ENCODE data around the gene LITAFD. TPM values are rescaled to one million over a fixed set of nuclear protein-coding genes. Genes with fewer than 3 reads are reported as not detected.
"Not testable (repeated sequence)": the region's sequence is repeated elsewhere in the genome, so short reads cannot be mapped to it uniquely, and the experiment has no call there.

LITAFD gene
- not detected in 2 replicates for total RNA-seq (2014; rRNA removed; shearing (Covaris generic); ENCODE audit: low replicate concordance)

GRCh38 chr16:8882041-8882617, at the start of gene LITAFD:
Gene LITAFD, plus strand, starts transcription at chr16:8882351. Its CDS starts 2,005 bp downstream, at chr16:8884356.
- no peak for DNase-seq (ENCODE audit: low read depth)
- in situ Hi-C loops (cut with HindIII; ENCODE audit: low pct_unique_long_range_greater_than_20kb, low sequenced_read_pairs), result no loop called here

GRCh38 chr16:8832717-8833105, 49.4 kb upstream of the LITAFD start:
- in situ Hi-C loops (cut with HindIII; ENCODE audit: low pct_unique_long_range_greater_than_20kb, low sequenced_read_pairs), result no loop called here
- DNase-seq (ENCODE audit: low read depth), result no peak

GRCh38 chr16:8836797-8837196, 45.4 kb upstream of the LITAFD start:
- in situ Hi-C loops (cut with HindIII; ENCODE audit: low pct_unique_long_range_greater_than_20kb, low sequenced_read_pairs); DNase-seq (ENCODE audit: low read depth): not testable (repeated sequence)

GRCh38 chr16:8837594-8837993, 44.6 kb upstream of the LITAFD start:
- in situ Hi-C loops (cut with HindIII; ENCODE audit: low pct_unique_long_range_greater_than_20kb, low sequenced_read_pairs); DNase-seq (ENCODE audit: low read depth): not testable (repeated sequence)

- in situ Hi-C loops (cut with HindIII; ENCODE audit: low pct_unique_long_range_greater_than_20kb, low sequenced_read_pairs); DNase-seq (ENCODE audit: low read depth): not testable (repeated sequence)
Measured at GRCh38 chr16:8842016-8842415, 40.1 kb upstream of the LITAFD start.

DNA sequence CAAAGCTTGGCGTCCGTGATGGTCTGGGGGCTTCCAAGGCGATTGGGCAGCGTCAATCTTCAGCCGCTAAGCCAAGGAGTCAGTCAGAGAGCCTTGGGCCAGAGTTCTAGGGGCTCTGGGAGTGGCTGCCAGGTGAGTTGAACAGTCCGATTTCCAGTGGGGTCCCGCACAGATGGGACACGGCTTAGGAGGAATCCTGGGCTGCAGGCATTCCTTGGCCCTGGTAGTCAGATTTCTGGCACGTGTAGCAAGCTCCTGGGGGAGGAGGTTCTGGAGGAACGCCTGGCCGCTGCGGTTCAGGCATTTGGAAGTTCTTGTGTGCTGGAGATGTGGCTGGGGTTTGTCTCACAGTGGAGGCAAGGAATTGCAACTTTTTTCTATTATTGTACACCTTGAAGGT, 38.9 kb upstream of the LITAFD start:
- in situ Hi-C loops (cut with HindIII; ENCODE audit: low pct_unique_long_range_greater_than_20kb, low sequenced_read_pairs); DNase-seq (ENCODE audit: low read depth): not testable (repeated sequence)

DNA sequence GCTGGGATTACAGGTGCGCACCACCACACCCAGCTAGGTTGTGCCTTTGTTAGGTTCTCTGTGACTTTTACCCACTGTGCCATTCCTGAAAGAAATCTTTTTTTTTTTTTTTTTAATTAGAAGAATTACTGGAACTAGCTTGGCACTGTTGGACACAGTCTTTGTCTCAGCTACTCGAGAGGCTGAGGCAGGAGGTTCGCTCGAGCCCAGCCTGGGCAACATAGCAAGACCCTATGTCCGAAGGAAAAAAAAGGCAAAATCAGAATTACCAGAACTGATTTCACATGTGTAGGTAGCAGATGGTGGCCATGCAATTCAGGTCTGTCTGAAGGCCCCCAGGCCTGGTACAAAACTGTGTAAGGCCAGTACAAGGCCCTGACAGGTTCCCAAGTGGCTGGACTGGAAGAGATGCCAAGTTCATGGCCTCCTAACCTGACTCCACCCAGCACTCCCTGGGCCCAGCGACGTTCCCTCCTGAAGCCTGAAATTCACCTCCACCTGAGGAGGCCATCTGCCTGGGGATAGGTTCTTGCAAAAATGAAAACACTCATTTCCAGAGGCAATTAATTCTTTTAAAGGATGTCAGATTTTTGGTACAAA, 36.4 kb upstream of the LITAFD start:
- no peak for DNase-seq (ENCODE audit: low read depth)
- in situ Hi-C loops (cut with HindIII; ENCODE audit: low pct_unique_long_range_greater_than_20kb, low sequenced_read_pairs), result no loop called here

GRCh38 chr16:8846401-8846932, 35.7 kb upstream of the LITAFD start:
- no peak for DNase-seq (ENCODE audit: low read depth)
- in situ Hi-C loops (cut with HindIII; ENCODE audit: low pct_unique_long_range_greater_than_20kb, low sequenced_read_pairs), result no loop called here

DNA sequence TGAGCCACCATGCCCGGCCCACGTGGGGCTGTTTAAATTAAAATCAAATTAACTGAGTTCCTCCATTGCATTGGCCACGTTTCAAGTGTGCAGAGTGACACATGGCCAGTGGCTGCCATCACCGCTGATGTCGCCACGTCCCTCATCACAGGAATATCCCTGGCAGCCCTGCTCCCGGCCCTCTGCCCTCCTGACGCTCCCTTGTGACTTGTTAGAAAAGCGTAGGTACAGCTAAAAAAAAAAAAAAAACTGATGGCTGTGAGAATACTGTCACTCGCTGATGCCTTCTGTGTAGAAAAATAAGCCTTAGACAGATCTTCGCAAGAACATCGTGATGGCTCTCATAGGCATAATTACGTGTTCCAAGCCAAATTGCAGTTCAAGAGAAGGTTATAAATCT, 35.0 kb upstream of the LITAFD start:
- in situ Hi-C loops (cut with HindIII; ENCODE audit: low pct_unique_long_range_greater_than_20kb, low sequenced_read_pairs), result no loop called here
- no peak for DNase-seq (ENCODE audit: low read depth)

- in situ Hi-C loops (cut with HindIII; ENCODE audit: low pct_unique_long_range_greater_than_20kb, low sequenced_read_pairs), result no loop called here
- no peak for DNase-seq (ENCODE audit: low read depth)
Measured at GRCh38 chr16:8847623-8848022, 34.5 kb upstream of the LITAFD start.

GRCh38 chr16:8848231-8848938, 33.8 kb upstream of the LITAFD start:
- in situ Hi-C loops (cut with HindIII; ENCODE audit: low pct_unique_long_range_greater_than_20kb, low sequenced_read_pairs), result no loop called here
- no peak for DNase-seq (ENCODE audit: low read depth)

DNA sequence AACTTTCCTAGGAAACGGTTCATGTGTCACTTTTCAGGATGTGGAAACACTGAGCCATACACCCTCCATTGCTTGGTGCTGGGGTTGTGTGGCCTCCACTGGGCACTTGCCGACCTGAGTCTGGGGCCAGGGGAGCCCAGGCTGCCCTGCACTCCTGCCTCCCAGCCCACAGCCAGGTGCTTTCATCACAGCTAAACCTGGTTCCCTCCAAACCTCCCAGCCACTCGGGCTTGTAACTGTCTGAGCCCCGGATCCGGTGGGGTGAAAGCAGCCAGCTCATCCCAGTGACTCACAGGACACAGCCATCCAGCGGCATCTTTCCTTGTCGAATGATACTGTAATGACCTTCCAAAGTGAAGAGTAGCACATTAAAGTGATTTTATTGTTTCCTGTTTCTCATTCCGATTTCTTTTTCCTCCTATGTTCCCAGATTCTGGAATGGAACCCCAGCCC, 33.2 kb upstream of the LITAFD start:
- in situ Hi-C loops (cut with HindIII; ENCODE audit: low pct_unique_long_range_greater_than_20kb, low sequenced_read_pairs), result no loop called here
- DNase-seq (ENCODE audit: low read depth), result no peak

DNA sequence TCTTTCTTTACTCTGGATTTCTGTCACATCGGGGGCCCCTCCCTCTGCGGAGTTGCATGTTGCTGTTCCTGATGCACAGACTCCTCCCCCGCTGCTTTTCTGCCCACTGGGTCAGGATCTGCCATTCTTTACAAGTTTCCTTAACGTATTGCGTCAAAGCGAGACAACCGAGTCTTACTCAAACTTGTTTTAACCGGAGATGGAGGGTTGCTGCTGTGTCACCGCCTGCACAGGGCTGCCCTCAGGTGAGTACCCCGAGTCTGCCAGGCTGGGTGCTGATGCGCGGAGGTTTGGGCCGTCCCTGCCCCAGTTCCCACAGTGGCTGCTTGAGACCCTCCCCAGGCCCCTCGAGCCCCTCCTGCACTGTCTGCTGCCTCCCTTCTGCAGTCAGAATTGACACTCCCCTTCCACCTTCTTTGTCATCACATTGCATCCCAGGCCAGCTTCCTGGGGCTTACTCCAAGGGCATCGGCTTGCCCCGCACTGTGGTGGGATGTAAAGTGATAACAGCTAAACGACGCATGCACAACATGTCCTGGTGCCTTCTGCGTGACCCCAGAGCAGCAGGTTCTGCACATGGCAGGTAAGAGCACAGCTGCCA, 32.6 kb upstream of the LITAFD start:
- no peak for DNase-seq (ENCODE audit: low read depth)
- in situ Hi-C loops (cut with HindIII; ENCODE audit: low pct_unique_long_range_greater_than_20kb, low sequenced_read_pairs), result loop anchor here (10.0 kb wide), 1 partner anchor 45 kb away; no protein-coding TSS in a partner anchor

- no peak for DNase-seq (ENCODE audit: low read depth)
- in situ Hi-C loops (cut with HindIII; ENCODE audit: low pct_unique_long_range_greater_than_20kb, low sequenced_read_pairs), result loop anchor here (10.0 kb wide), 1 partner anchor 46 kb away; no protein-coding TSS in a partner anchor
Measured at GRCh38 chr16:8850279-8850885, 31.8 kb upstream of the LITAFD start.

GRCh38 chr16:8851761-8852403, 30.3 kb upstream of the LITAFD start:
- DNase-seq (ENCODE audit: low read depth), result no peak
- in situ Hi-C loops (cut with HindIII; ENCODE audit: low pct_unique_long_range_greater_than_20kb, low sequenced_read_pairs), result loop anchor here (10.0 kb wide), 1 partner anchor 47 kb away; no protein-coding TSS in a partner anchor

- in situ Hi-C loops (cut with HindIII; ENCODE audit: low pct_unique_long_range_greater_than_20kb, low sequenced_read_pairs), result loop anchor here (10.0 kb wide), 1 partner anchor 48 kb away; no protein-coding TSS in a partner anchor
- no peak for DNase-seq (ENCODE audit: low read depth)
Measured at GRCh38 chr16:8852534-8852933, 29.6 kb upstream of the LITAFD start.

- in situ Hi-C loops (cut with HindIII; ENCODE audit: low pct_unique_long_range_greater_than_20kb, low sequenced_read_pairs), result loop anchor here (10.0 kb wide), 1 partner anchor 48 kb away; no protein-coding TSS in a partner anchor
- no peak for DNase-seq (ENCODE audit: low read depth)
Measured at GRCh38 chr16:8853150-8853549, 29.0 kb upstream of the LITAFD start.

GRCh38 chr16:8853611-8854010, 28.5 kb upstream of the LITAFD start:
- in situ Hi-C loops (cut with HindIII; ENCODE audit: low pct_unique_long_range_greater_than_20kb, low sequenced_read_pairs), result loop anchor here (10.0 kb wide), 1 partner anchor 49 kb away; no protein-coding TSS in a partner anchor
- no peak for DNase-seq (ENCODE audit: low read depth)
